Measurements from ENCODE around the gene ADAMTS9.

Gene ADAMTS9

DNA sequence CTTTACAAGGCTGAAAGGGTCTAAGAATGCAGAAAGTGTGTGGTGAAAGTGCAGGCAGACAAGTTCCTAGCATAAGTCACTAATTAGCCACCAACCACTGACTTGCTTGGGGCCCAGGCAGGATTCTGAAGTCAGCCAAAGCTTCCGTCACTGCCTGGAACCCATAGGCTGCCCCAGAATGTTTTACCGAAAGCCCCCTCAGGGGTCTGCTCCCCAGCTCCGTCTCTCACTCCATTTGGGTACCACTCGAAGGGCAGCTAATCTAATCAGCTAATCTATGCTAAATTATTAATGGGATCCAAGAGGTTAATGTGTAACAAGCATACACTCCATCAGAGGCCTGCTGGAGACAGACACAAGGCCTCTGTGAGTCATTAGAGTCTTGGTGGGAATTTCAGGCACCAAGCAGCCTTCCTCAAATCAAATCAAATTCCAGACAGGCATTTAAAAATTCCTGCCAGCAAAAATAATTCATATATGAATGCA, 13.2 kb downstream of the ADAMTS9 start:
- no peak overlapping the region for H2AFZ ChIP-seq (ENCODE audit: low read depth, low read length)
- peak; percentile 65 for DNase-seq
- no peak overlapping the region for H3K14ac ChIP-seq (ENCODE audit: low read length in 2 of 2)
- H3K36me3 ChIP-seq (ENCODE audit: control insufficient read depth in 1 of 2, insufficient read depth in 2 of 2, low read depth in 1 of 2, low read length in 2 of 2), result peaks cover 2 to 3% of the 10 kb centered on the region in 2 experiments
- WGBS, result 83% methylated on average over 2 of the region's 4 CpGs
- no peak overlapping the region for H2BK12ac ChIP-seq (ENCODE audit: low read length in 2 of 2)
- peak overlapping the region; percentile 97 for H2BK5ac ChIP-seq (ENCODE audit: low read depth, low read length, poor library complexity, severe bottlenecking)
- peak overlapping the region; percentile 99 for H3K27ac ChIP-seq (ENCODE audit: low read length, poor library complexity, severe bottlenecking)
- H3K9me3 ChIP-seq (ENCODE audit: control insufficient read depth, low read length), result no peaks in the 10 kb centered on the region
- H3K9ac ChIP-seq (ENCODE audit: low read length), result no peak overlapping the region
- H3K27me3 ChIP-seq (ENCODE audit: control insufficient read depth in 1 of 2, insufficient read depth in 1 of 2, low read length in 2 of 2), result no peaks in the 10 kb centered on the region
- no peak overlapping the region for H3K18ac ChIP-seq (ENCODE audit: low read depth in 1 of 2, low read length in 2 of 2)
- H2AK5ac ChIP-seq (ENCODE audit: low read length, severe bottlenecking), result no peak overlapping the region
- no peak overlapping the region for H3K4me3 ChIP-seq (ENCODE audit: insufficient read depth in 1 of 2, low read depth in 1 of 2, low read length in 2 of 2)
- peaks cover 14% of the 10 kb centered on the region for H3K79me1 ChIP-seq (replicated peaks; ENCODE audit: low read length, poor library complexity, severe bottlenecking)
- no peak overlapping the region for H3K4ac ChIP-seq (ENCODE audit: low read depth in 1 of 2, low read length in 2 of 2)
- H2BK120ac ChIP-seq (ENCODE audit: low read depth, low read length), result no peak overlapping the region
- no peak overlapping the region for H3K23ac ChIP-seq (ENCODE audit: low read length in 2 of 2)
- peaks cover 1% of the 10 kb centered on the region for H3K4me1 ChIP-seq (ENCODE audit: control insufficient read depth, insufficient read depth, low read depth, low read length)
- H4K8ac ChIP-seq (ENCODE audit: low read length), result no peak overlapping the region
- no peak overlapping the region for H4K91ac ChIP-seq (ENCODE audit: low read length)
- peak overlapping the region; percentile 49 for H3K4me2 ChIP-seq (ENCODE audit: low read length, poor library complexity, severe bottlenecking)
- no peak overlapping the region for H2BK15ac ChIP-seq (ENCODE audit: low read depth, poor library complexity, severe bottlenecking)

GRCh38 chr3:64673159-64673715, 14.6 kb downstream of the ADAMTS9 start:
- no peak for DNase-seq
- Histone ChIP-seq H3K4me3 (ENCODE audit: insufficient read depth in 1 of 2, low read depth in 1 of 2, low read length in 2 of 2) (no peak overlapping the region), H3K27me3 (ENCODE audit: control insufficient read depth in 1 of 2, insufficient read depth in 1 of 2, low read length in 2 of 2) (no peaks in the 10 kb centered on the region), H3K36me3 (ENCODE audit: control insufficient read depth in 1 of 2, insufficient read depth in 2 of 2, low read depth in 1 of 2, low read length in 2 of 2) (no peaks in the 10 kb centered on the region), H3K9me3 (ENCODE audit: control insufficient read depth, low read length) (no peaks in the 10 kb centered on the region), H3K79me1 (replicated peaks; ENCODE audit: low read length, poor library complexity, severe bottlenecking) (peaks cover 12% of the 10 kb centered on the region), H2BK120ac (ENCODE audit: low read depth, low read length) (no peak overlapping the region), H4K8ac (ENCODE audit: low read length) (no peak overlapping the region), H2AK5ac (ENCODE audit: low read length, severe bottlenecking) (peak overlapping the region; percentile 87), H3K27ac (ENCODE audit: low read length, poor library complexity, severe bottlenecking) (no peak overlapping the region), H3K9ac (ENCODE audit: low read length) (no peak overlapping the region), H3K4me1 (ENCODE audit: control insufficient read depth, insufficient read depth, low read depth, low read length) (peaks cover 6% of the 10 kb centered on the region), H4K91ac (ENCODE audit: low read length) (no peak overlapping the region), H2BK5ac (ENCODE audit: low read depth, low read length, poor library complexity, severe bottlenecking) (no peak overlapping the region), H3K18ac (ENCODE audit: low read depth in 1 of 2, low read length in 2 of 2) (no peak overlapping the region), H3K4me2 (ENCODE audit: low read length, poor library complexity, severe bottlenecking) (no peak overlapping the region), H3K14ac (ENCODE audit: low read length in 2 of 2) (no peak overlapping the region), H2BK15ac (ENCODE audit: low read depth, poor library complexity, severe bottlenecking) (no peak overlapping the region), H3K23ac (ENCODE audit: low read length in 2 of 2) (no peak overlapping the region), H2BK12ac (ENCODE audit: low read length in 2 of 2) (no peak overlapping the region), H3K4ac (ENCODE audit: low read depth in 1 of 2, low read length in 2 of 2) (no peak overlapping the region), H2AFZ (ENCODE audit: low read depth, low read length) (no peak overlapping the region)
- WGBS, result 93% methylated on average over 6 of the region's 7 CpGs

- H3K9me3 ChIP-seq (ENCODE audit: control insufficient read depth, low read length), result no peaks in the 10 kb centered on the region
- DNase-seq, result no peak
- WGBS, result 87% methylated on average over 9 of the region's 10 CpGs
Measured at GRCh38 chr3:64668582-64669510, 19.0 kb downstream of the ADAMTS9 start.

DNA sequence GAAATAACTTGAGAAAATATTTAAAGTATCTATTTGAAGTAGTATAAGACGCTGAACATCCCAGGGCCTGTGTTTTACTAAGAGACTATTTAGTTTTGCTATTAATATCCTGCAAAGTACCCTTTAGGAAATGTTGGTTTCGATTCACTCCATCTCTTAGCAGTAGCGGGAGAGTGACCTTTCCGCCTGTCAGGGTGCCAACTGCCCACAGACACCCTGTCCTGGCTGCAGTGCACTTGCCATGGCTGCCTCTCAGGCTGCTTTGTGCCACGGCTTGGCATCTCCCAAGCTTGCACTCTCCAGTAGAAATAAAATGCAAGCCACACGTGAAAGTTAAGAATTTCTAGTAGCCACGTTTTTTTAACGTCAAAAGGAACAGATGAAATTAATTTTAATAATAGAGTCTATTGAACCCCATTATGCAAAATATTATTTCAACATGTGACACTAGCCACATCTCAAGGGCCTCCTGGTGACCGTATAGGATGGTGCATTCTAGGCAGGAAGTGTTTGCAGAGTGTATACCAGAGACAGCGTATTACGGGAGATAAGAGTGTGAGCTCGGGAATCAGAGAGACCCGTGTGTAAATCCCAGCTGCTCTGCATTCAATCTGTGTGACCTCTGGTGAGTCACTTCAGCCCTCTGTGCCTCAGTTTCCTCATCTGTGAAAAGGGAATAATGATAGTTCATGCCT, 19.8 kb downstream of the ADAMTS9 start:
- 78% methylated on average over 10 of the region's 13 CpGs for WGBS
- Histone ChIP-seq H3K4ac (ENCODE audit: low read depth in 1 of 2, low read length in 2 of 2) (no peak overlapping the region), H3K27me3 (ENCODE audit: control insufficient read depth in 1 of 2, insufficient read depth in 1 of 2, low read length in 2 of 2) (no peaks in the 10 kb centered on the region), H2AK5ac (ENCODE audit: low read length, severe bottlenecking) (peak overlapping the region; percentile 98), H3K4me2 (ENCODE audit: low read length, poor library complexity, severe bottlenecking) (no peak overlapping the region), H3K9me3 (ENCODE audit: control insufficient read depth, low read length) (no peaks in the 10 kb centered on the region), H3K9ac (ENCODE audit: low read length) (no peak overlapping the region), H3K27ac (ENCODE audit: low read length, poor library complexity, severe bottlenecking) (no peak overlapping the region), H2BK15ac (ENCODE audit: low read depth, poor library complexity, severe bottlenecking) (no peak overlapping the region), H3K4me3 (ENCODE audit: insufficient read depth in 1 of 2, low read depth in 1 of 2, low read length in 2 of 2) (no peak overlapping the region), H4K8ac (ENCODE audit: low read length) (no peak overlapping the region), H3K23ac (ENCODE audit: low read length in 2 of 2) (no peak overlapping the region), H2BK5ac (ENCODE audit: low read depth, low read length, poor library complexity, severe bottlenecking) (no peak overlapping the region), H2BK12ac (ENCODE audit: low read length in 2 of 2) (peak overlapping the region in 1 of 2 experiments; percentile 52), H3K14ac (ENCODE audit: low read length in 2 of 2) (no peak overlapping the region), H3K18ac (ENCODE audit: low read depth in 1 of 2, low read length in 2 of 2) (no peak overlapping the region), H3K79me1 (replicated peaks; ENCODE audit: low read length, poor library complexity, severe bottlenecking) (peaks cover 11% of the 10 kb centered on the region), H2AFZ (ENCODE audit: low read depth, low read length) (no peak overlapping the region), H2BK120ac (ENCODE audit: low read depth, low read length) (no peak overlapping the region), H3K4me1 (ENCODE audit: control insufficient read depth, insufficient read depth, low read depth, low read length) (peaks cover 9% of the 10 kb centered on the region), H4K91ac (ENCODE audit: low read length) (no peak overlapping the region), H3K36me3 (ENCODE audit: control insufficient read depth in 1 of 2, insufficient read depth in 2 of 2, low read depth in 1 of 2, low read length in 2 of 2) (no peaks in the 10 kb centered on the region)
- no peak for DNase-seq

More at GRCh38 chr3:64668582-64669510, 19.0 kb downstream of the ADAMTS9 start:
- H3K27ac ChIP-seq (ENCODE audit: low read length, poor library complexity, severe bottlenecking), result no peak overlapping the region
- H2BK12ac ChIP-seq (ENCODE audit: low read length in 2 of 2), result no peak overlapping the region
- peaks cover 14% of the 10 kb centered on the region for H3K79me1 ChIP-seq (replicated peaks; ENCODE audit: low read length, poor library complexity, severe bottlenecking)
- H3K18ac ChIP-seq (ENCODE audit: low read depth in 1 of 2, low read length in 2 of 2), result no peak overlapping the region
- no peak overlapping the region for H3K4me3 ChIP-seq (ENCODE audit: insufficient read depth in 1 of 2, low read depth in 1 of 2, low read length in 2 of 2)
- no peak overlapping the region for H3K23ac ChIP-seq (ENCODE audit: low read length in 2 of 2)
- H3K4me1 ChIP-seq (ENCODE audit: control insufficient read depth, insufficient read depth, low read depth, low read length), result peaks cover 9% of the 10 kb centered on the region
- no peak overlapping the region for H2BK120ac ChIP-seq (ENCODE audit: low read depth, low read length)
- no peak overlapping the region for H2BK15ac ChIP-seq (ENCODE audit: low read depth, poor library complexity, severe bottlenecking)
- peak overlapping the region; percentile 77 for H2AK5ac ChIP-seq (ENCODE audit: low read length, severe bottlenecking)
- no peaks in the 10 kb centered on the region for H3K36me3 ChIP-seq (ENCODE audit: control insufficient read depth in 1 of 2, insufficient read depth in 2 of 2, low read depth in 1 of 2, low read length in 2 of 2)
- no peak overlapping the region for H3K4ac ChIP-seq (ENCODE audit: low read depth in 1 of 2, low read length in 2 of 2)
- no peak overlapping the region for H3K9ac ChIP-seq (ENCODE audit: low read length)
- no peak overlapping the region for H4K91ac ChIP-seq (ENCODE audit: low read length)
- H3K14ac ChIP-seq (ENCODE audit: low read length in 2 of 2), result peak overlapping the region in 1 of 2 experiments; percentile 30
- no peak overlapping the region for H2BK5ac ChIP-seq (ENCODE audit: low read depth, low read length, poor library complexity, severe bottlenecking)
- no peak overlapping the region for H2AFZ ChIP-seq (ENCODE audit: low read depth, low read length)
- H4K8ac ChIP-seq (ENCODE audit: low read length), result no peak overlapping the region
- H3K4me2 ChIP-seq (ENCODE audit: low read length, poor library complexity, severe bottlenecking), result no peak overlapping the region
- no peaks in the 10 kb centered on the region for H3K27me3 ChIP-seq (ENCODE audit: control insufficient read depth in 1 of 2, insufficient read depth in 1 of 2, low read length in 2 of 2)
